ENCODE results near the gene ADAM19.

DNA sequence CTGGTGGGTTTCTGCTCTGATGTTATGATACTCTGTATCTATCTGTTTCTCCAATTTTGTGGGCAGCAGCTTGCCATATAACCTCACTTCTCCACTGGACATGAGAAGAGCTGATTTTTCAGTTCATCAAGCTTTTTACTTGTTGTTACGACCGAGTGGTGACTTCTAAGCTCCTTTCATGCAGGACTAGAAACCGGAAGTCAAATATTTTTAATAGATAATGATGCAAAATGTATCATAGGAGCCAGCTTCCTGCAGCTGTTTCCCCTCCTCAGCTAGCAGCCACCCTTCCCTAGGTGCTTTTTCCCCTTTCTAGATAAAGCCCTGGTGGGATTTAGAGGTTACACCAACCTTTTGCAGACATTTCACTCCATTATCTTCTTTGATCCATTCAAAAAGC lies 17.0 kb upstream of the ADAM19 start:
- TF ChIP-seq, protein P1, sequence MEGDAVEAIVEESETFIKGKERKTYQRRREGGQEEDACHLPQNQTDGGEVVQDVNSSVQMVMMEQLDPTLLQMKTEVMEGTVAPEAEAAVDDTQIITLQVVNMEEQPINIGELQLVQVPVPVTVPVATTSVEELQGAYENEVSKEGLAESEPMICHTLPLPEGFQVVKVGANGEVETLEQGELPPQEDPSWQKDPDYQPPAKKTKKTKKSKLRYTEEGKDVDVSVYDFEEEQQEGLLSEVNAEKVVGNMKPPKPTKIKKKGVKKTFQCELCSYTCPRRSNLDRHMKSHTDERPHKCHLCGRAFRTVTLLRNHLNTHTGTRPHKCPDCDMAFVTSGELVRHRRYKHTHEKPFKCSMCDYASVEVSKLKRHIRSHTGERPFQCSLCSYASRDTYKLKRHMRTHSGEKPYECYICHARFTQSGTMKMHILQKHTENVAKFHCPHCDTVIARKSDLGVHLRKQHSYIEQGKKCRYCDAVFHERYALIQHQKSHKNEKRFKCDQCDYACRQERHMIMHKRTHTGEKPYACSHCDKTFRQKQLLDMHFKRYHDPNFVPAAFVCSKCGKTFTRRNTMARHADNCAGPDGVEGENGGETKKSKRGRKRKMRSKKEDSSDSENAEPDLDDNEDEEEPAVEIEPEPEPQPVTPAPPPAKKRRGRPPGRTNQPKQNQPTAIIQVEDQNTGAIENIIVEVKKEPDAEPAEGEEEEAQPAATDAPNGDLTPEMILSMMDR (IDR thresholded peaks at IDR 0.05) = no peak
- no peak for TF ChIP-seq POLR2A (IDR thresholded peaks at IDR 0.05)
